NOMO-1 treated with DMSO at 0.1 percent for 48 hours (cell line): Measurements from ENCODE around the gene ZNF470.

Source experiments
- DNase-seq: peaks from one replicate; lab custom pipeline; 2025; ENCODE audit not compliant: unreplicated experiment; lab: John Stamatoyannopoulos, UW

Gene ZNF470

GRCh38 chr19:56608274-56608964, 41.2 kb downstream of the ZNF470 start:
- DNase-seq = no peak

- DNase-seq = no peak
These were observed 44.0 kb downstream of the ZNF470 start for GRCh38 chr19:56611288-56611687.

- no peak for DNase-seq
These were observed 45.5 kb downstream of the ZNF470 start for GRCh38 chr19:56612737-56613136.

GRCh38 chr19:56613639-56614038, 46.4 kb downstream of the ZNF470 start:
- no peak for DNase-seq

- no peak for DNase-seq
These were observed 50.3 kb downstream of the ZNF470 start for GRCh38 chr19:56617531-56617930.

GRCh38 chr19:56619121-56619520, 51.9 kb downstream of the ZNF470 start:
- DNase-seq = no peak

- no peak for DNase-seq
These were observed 55.1 kb downstream of the ZNF470 start for GRCh38 chr19:56622374-56622773.

- no peak for DNase-seq
These were observed 55.7 kb downstream of the ZNF470 start for GRCh38 chr19:56623006-56623405.

GRCh38 chr19:56625708-56626107, 58.4 kb downstream of the ZNF470 start:
- no peak for DNase-seq

GRCh38 chr19:56633021-56633420, 65.8 kb downstream of the ZNF470 start:
- no peak for DNase-seq

GRCh38 chr19:56637976-56638555, 70.8 kb downstream of the ZNF470 start:
- DNase-seq = peak; percentile 69
